H9 (cell line): ENCODE data around the gene MON1A. TPM values are rescaled to one million over a fixed set of nuclear protein-coding genes. Genes with fewer than 3 reads are reported as not detected.
A peak's percentile ranks its signal among the peaks of the same experiment; 100 is the strongest.

ENCODE experiments used
- DNase-seq: peaks from one replicate; pipeline ENCODE4 v3.0.0-alpha.2; 2017
- H2AFZ ChIP-seq: one replicate; pipeline ENCODE4 v1.6.1; 2013; ENCODE audit warnings: mild to moderate bottlenecking, low read length, control low read depth, moderate library complexity
- H2AK5ac ChIP-seq: 2 replicates; pipeline ENCODE4 v1.6.1; 2013; ENCODE audit warnings: low read length, control low read depth, mixed read lengths; ENCODE audit not compliant: insufficient read length
- H2BK120ac ChIP-seq: one replicate; pipeline ENCODE4 v1.6.1; 2013; ENCODE audit warnings: low read depth, mild to moderate bottlenecking, low read length, control low read depth, inconsistent platforms; ENCODE audit not compliant: poor library complexity, severe bottlenecking
- H2BK12ac ChIP-seq: 2 replicates; pipeline ENCODE4 v1.6.1; 2013; ENCODE audit warnings: low read length, control low read depth, mixed read lengths, low read depth; ENCODE audit not compliant: insufficient read length
- H2BK15ac ChIP-seq: 2 replicates; pipeline ENCODE4 v1.6.1; 2013; ENCODE audit warnings: low read depth, low read length, control low read depth
- H2BK20ac ChIP-seq: one replicate; pipeline ENCODE4 v1.6.1; 2013; ENCODE audit warnings: low read depth, mild to moderate bottlenecking, low read length, control low read depth, inconsistent platforms; ENCODE audit not compliant: poor library complexity, severe bottlenecking
- H2BK5ac ChIP-seq: 2 replicates; pipeline ENCODE4 v1.6.1; 2013; ENCODE audit warnings: low read length, control low read depth, mixed read lengths; ENCODE audit not compliant: insufficient read length
- H3K14ac ChIP-seq: 2 replicates; pipeline ENCODE4 v1.6.1; 2013; ENCODE audit warnings: low read length, control low read depth; ENCODE audit not compliant: insufficient read depth
- H3K18ac ChIP-seq: 2 replicates; pipeline ENCODE4 v1.6.1; 2013; ENCODE audit warnings: low read depth, mild to moderate bottlenecking, mixed read lengths, low read length, control low read depth; ENCODE audit not compliant: insufficient read length
- H3K23ac ChIP-seq: 2 replicates; pipeline ENCODE4 v1.6.1; 2013; ENCODE audit warnings: low read length, control low read depth, mixed read lengths, low read depth; ENCODE audit not compliant: insufficient read length
- H3K23me2 ChIP-seq: 2 replicates; pipeline ENCODE4 v1.6.1; 2013; ENCODE audit warnings: low read depth, mild to moderate bottlenecking, mixed read lengths, low read length, control low read depth; ENCODE audit not compliant: insufficient read length, poor library complexity, severe bottlenecking
- H3K27ac ChIP-seq: 2 replicates; pipeline ENCODE4 v1.5.1; 2013; ENCODE audit warnings: low read length, control low read depth, mixed read lengths, low read depth; ENCODE audit not compliant: insufficient read length
- H3K27me3 ChIP-seq: 2 replicates; pipeline ENCODE4 v1.6.1; 2013; ENCODE audit warnings: low read length, control low read depth, inconsistent platforms; ENCODE audit not compliant: insufficient read depth
- H3K4ac ChIP-seq: 2 replicates; pipeline ENCODE4 v1.6.1; 2013; ENCODE audit warnings: low read depth, mild to moderate bottlenecking, control low read depth, inconsistent platforms, low read length, moderate library complexity
- H3K4me1 ChIP-seq: 2 replicates; pipeline ENCODE4 v1.6.1; 2013; ENCODE audit warnings: low read length, control low read depth, inconsistent platforms; ENCODE audit not compliant: insufficient read depth
- H3K4me2 ChIP-seq: 2 replicates; pipeline ENCODE4 v1.6.1; 2013; ENCODE audit warnings: low read length, control low read depth, mixed read lengths; ENCODE audit not compliant: insufficient read length, insufficient read depth
- H3K56ac ChIP-seq: 2 replicates; pipeline ENCODE4 v1.6.1; 2013; ENCODE audit warnings: low read depth, mild to moderate bottlenecking, mixed read lengths, low read length, control low read depth; ENCODE audit not compliant: insufficient read length
- H3K79me1 ChIP-seq: 2 replicates; pipeline ENCODE4 v1.6.1; 2013; ENCODE audit warnings: low read depth, mild to moderate bottlenecking, moderate library complexity, low read length, control low read depth, inconsistent platforms; ENCODE audit not compliant: insufficient read depth, poor library complexity, severe bottlenecking
- H3K79me2 ChIP-seq: 2 replicates; pipeline ENCODE4 v1.6.1; 2013; ENCODE audit warnings: low read length, control low read depth, inconsistent platforms; ENCODE audit not compliant: insufficient read depth
- H3K9ac ChIP-seq: 2 replicates; pipeline ENCODE4 v1.6.1; 2013; ENCODE audit warnings: low read length, control low read depth, mixed read lengths; ENCODE audit not compliant: insufficient read length; ENCODE audit errors: extremely low read depth
- H3K9me3 ChIP-seq: one replicate; pipeline ENCODE4 v1.6.1; 2013; ENCODE audit warnings: low read depth, low read length, inconsistent platforms; ENCODE audit not compliant: control insufficient read depth
- H3T11ph ChIP-seq: one replicate; pipeline ENCODE4 v1.6.1; 2013; ENCODE audit warnings: mild to moderate bottlenecking, low read length, control low read depth, inconsistent platforms
- H4K20me1 ChIP-seq: one replicate; pipeline ENCODE4 v1.6.1; 2013; ENCODE audit not compliant: control insufficient read depth, insufficient read length, insufficient read depth
- H4K5ac ChIP-seq: 2 replicates; pipeline ENCODE4 v1.6.1; 2013; ENCODE audit warnings: low read depth, mild to moderate bottlenecking, mixed read lengths, low read length, control low read depth; ENCODE audit not compliant: insufficient read length
- H4K8ac ChIP-seq: replicated peaks from 2 replicates; pipeline ENCODE4 v1.6.1; 2013; ENCODE audit warnings: low read length, control low read depth, mixed read lengths, low read depth; ENCODE audit not compliant: insufficient read length
- H4K91ac ChIP-seq: 2 replicates; pipeline ENCODE4 v1.6.1; 2013; ENCODE audit warnings: low read depth, mild to moderate bottlenecking, moderate library complexity, mixed read lengths, low read length, control low read depth; ENCODE audit not compliant: insufficient read length
- H3K27ac Mint-ChIP-seq, 3 experiments: 2 replicates in 2 of 3; 3 replicates in 1 of 3; pipeline ENCODE4 v1.8.0; 2020 to 2021; ENCODE audit warnings: mixed read lengths in 3 of 3, mild to moderate bottlenecking in 1 of 3, moderate library complexity in 1 of 3
- H3K27me3 Mint-ChIP-seq: 2 replicates; pipeline ENCODE4 v1.8.0; 2021; ENCODE audit warnings: low read depth, mild to moderate bottlenecking, moderate library complexity, mixed read lengths
- H3K36me3 Mint-ChIP-seq, 3 experiments: 2 replicates in 2 of 3; 3 replicates in 1 of 3; pipeline ENCODE4 v1.8.0; 2020 to 2021; ENCODE audit warnings: low read depth in 3 of 3, mixed read lengths in 3 of 3; ENCODE audit not compliant: insufficient read depth in 1 of 3
- H3K4me1 Mint-ChIP-seq, 2 experiments: 2 replicates each; pipeline ENCODE4 v1.8.0; 2020; ENCODE audit warnings: mixed read lengths in 2 of 2
- H3K4me3 Mint-ChIP-seq, 2 experiments: 2 replicates in 1 of 2; 3 replicates in 1 of 2; pipeline ENCODE4 v1.8.0; 2020 to 2021; ENCODE audit warnings: mild to moderate bottlenecking in 2 of 2, mixed read lengths in 2 of 2, moderate library complexity in 1 of 2
- H3K9me3 Mint-ChIP-seq, 2 experiments: 2 replicates in 1 of 2; 3 replicates in 1 of 2; pipeline ENCODE4 v1.8.0; 2020; ENCODE audit warnings: mild to moderate bottlenecking in 2 of 2, mixed read lengths in 2 of 2, moderate library complexity in 1 of 2
- CTCF ChIP-seq: fragments of 200-600 bp; sonication (generic); conservative IDR thresholded peaks from 3 replicates; pipeline ENCODE4 v1.8.0; 2021; ENCODE audit warnings: antibody characterized with exemption, mild to moderate bottlenecking
- WGBS: extraction: QIAGEN DNeasy Blood & Tissue Kit; methylation state at CpG from one replicate; pipeline ENCODE4 v1.1.7; 2013; ENCODE audit warnings: missing lambda C conversion rate, low lambda C conversion rate, mixed read lengths; ENCODE audit not compliant: insufficient read length; ENCODE audit errors: extremely low coverage; 5-methylcytosine and 5-hydroxymethylcytosine counted together
- total RNA-seq: library from RNA; stranded (reverse); gene quantifications from 2 replicates; pipeline ENCODE4 v1.2.1, GENCODE V29; 2021

The MON1A gene
- total RNA-seq, 1 experiment from 2014 or later = 10.0 TPM

- no CpG with 5 or more reads among the region's 4 CpGs for WGBS
- Histone ChIP-seq H2BK20ac (no peak overlapping the region), H3K23me2 (no peaks in the 10 kb centered on the region), H3K56ac (no peak overlapping the region), H3K18ac (no peak overlapping the region), H4K20me1 (no peaks in the 10 kb centered on the region), H3K9ac (no peak overlapping the region), H4K5ac (no peak overlapping the region), H3K79me2 (no peaks in the 10 kb centered on the region), H4K91ac (no peak overlapping the region), H4K8ac (no peak overlapping the region), H3K4me1 (no peaks in the 10 kb centered on the region), H3K4me2 (no peak overlapping the region), H3K27ac (no peak overlapping the region), H3K27me3 (no peaks in the 10 kb centered on the region; the same call in 1 of the 2 replicates), H3K4ac (no peak overlapping the region), H2BK120ac (no peak overlapping the region), H3K23ac (no peak overlapping the region), H2AK5ac (no peak overlapping the region), H2BK5ac (no peak overlapping the region), H2AFZ (no peak overlapping the region), H3K14ac (no peak overlapping the region), H2BK15ac (no peak overlapping the region), H2BK12ac (no peak overlapping the region), H3T11ph (no peak overlapping the region), H3K79me1 (no peaks in the 10 kb centered on the region), H3K9me3 (no peaks in the 10 kb centered on the region)
- H3K36me3 Mint-ChIP-seq = peaks cover 0 to 11% (median 4%) of the 10 kb centered on the region in 3 experiments; a peak in 4 of 7 replicates
- TF ChIP-seq CTCF = no peak
- H3K9me3 Mint-ChIP-seq = no peaks in the 10 kb centered on the region
- peaks cover 25 to 40% of the 10 kb centered on the region in 2 experiments for H3K4me1 Mint-ChIP-seq
- H3K4me3 Mint-ChIP-seq = no peak overlapping the region
- DNase-seq = no peak
- H3K27me3 Mint-ChIP-seq = no peaks in the 10 kb centered on the region; the same call in 1 of the 2 replicates
- peak overlapping the region in 1 of 3 experiments; percentile 23; a peak in 1 of 7 replicates for H3K27ac Mint-ChIP-seq
Observed at GRCh38 chr3:49912881-49913281, 16.7 kb downstream of the MON1A start.
